AG04449 (cell line): ENCODE data around the gene PRODH2.

ENCODE experiments used
- CTCF ChIA-PET: fragments of 350-600 bp; formaldehyde crosslinking; extraction: SDS; loops from one replicate; lab custom pipeline; 2021; ENCODE audit warnings: antibody characterized with exemption; lab: Yijun Ruan, JAX
- POLR2A ChIA-PET: fragments of 400-600, 350-600 bp; formaldehyde crosslinking; extraction: SDS; loops from one replicate; lab custom pipeline; 2020; ENCODE audit warnings: antibody characterized with exemption, inconsistent platforms; lab: Yijun Ruan, JAX
- DNase-seq: peaks from one replicate; pipeline ENCODE4 v3.0.0-alpha.2; 2010; ENCODE audit warnings: low read depth, low spot score
- H3K4me3 ChIP-seq: 2 replicates; pipeline ENCODE4 v1.5.1; 2011; ENCODE audit warnings: low read depth, mild to moderate bottlenecking, control low read depth, low read length
- CTCF ChIP-seq: IDR thresholded peaks from one replicate; pipeline ENCODE4 v1.5.1; 2011; ENCODE audit warnings: mild to moderate bottlenecking, moderate library complexity, low read length, control low read depth, inconsistent platforms; ENCODE audit not compliant: insufficient read depth; ENCODE audit errors: missing control alignments

PRODH2 gene

DNA sequence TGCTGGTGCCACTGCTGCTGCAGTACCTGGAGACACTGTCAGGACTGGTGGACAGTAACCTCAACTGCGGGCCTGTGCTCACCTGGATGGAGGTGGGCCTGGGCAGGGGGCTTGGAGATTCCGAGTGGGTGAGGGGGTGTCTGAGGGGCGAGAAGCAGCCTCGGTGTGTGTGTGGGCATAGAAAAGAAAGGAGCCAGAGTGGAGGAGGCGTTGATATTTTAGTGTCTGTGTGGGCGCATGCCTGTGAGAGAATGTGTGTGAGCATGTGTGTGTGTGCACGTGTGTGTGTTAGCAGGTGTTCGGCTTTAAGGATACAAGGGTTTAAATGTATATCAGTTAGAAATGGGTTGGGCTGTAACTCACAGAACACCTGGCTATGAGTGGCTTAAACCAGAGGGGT is 33.6 kb downstream of the PRODH2 start:
- no peak for TF ChIP-seq CTCF
- no peak overlapping the region for H3K4me3 ChIP-seq
- ChIA-PET CTCF (no interaction called here), POLR2A (interaction anchor here (0.7 to 1.1 kb wide), 2 partner anchors 18 to 77 kb away, joined by 3 to 4 read pairs; no protein-coding TSS in a partner anchor)
- DNase-seq = no peak

DNA sequence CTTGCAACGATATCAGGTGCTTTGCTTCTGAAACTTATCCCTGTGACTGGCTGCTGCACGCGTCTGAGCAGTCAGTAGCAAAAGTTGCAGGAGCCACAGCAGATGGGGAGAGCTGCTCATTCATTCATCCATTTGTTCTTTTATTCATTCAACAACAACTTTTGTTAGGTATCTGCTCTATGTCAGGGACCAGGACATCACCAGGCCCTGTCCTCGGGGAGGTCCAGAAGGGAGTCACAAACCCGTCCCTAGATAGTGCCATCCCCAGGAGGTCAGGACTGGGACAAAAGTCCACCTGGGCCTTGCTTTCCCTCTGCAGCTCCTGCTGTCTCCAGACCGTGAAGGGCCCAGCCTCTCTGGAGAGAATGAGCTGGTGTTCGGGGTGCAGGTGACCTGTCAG is 34.7 kb downstream of the PRODH2 start:
- CTCF ChIA-PET = no interaction called here
- POLR2A ChIA-PET = no interaction called here
- no peak overlapping the region for H3K4me3 ChIP-seq
- no peak for DNase-seq
- TF ChIP-seq CTCF = no peak

DNA sequence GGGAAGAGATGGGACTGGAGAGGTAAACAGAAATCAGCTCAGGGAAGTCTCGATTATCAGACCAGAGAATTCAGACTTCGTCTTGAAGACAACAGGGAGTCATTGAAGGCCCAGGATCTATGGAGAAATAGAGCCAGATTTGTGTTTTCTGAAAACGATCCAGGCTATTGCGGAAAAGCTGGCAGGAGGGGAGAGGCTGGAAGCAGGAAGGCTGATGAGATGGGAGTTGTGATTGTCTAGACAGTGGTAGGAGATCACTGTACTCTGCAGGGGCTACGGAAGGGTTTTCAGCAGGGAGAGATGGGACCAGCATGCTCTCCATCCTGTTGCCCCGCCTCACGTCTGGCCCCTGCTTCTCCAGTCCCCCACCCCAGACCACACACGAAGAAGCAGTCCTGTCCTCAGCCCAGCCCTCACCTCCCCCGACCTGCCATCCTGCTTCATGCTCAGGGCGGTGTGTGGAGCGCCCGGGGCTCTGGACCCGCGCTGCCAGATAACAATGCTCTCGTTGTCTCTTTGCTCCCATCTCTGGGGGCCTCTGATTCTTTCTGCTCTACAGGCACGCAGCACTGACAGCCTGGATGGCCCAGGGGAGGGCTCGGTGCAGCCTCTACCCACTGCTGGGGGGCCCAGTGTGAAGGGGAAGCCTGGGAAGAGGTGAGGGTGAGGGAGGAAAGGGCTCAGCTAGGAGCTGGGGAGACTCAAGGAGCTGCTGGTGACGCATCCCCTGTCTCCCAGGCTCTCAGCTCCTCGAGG is 35.4 kb downstream of the PRODH2 start:
- H3K4me3 ChIP-seq = no peak overlapping the region; the same call in 1 of the 2 replicates
- DNase-seq = no peak
- ChIA-PET POLR2A (no interaction called here), CTCF (interaction anchor here (1.1 to 1.5 kb wide), 2 partner anchors 13 to 83 kb away, joined by 3 read pairs; no protein-coding TSS in a partner anchor)
- TF ChIP-seq CTCF = no peak

- ChIA-PET POLR2A (no interaction called here), CTCF (interaction anchor here (1.1 to 1.5 kb wide), 2 partner anchors 14 to 82 kb away, joined by 3 read pairs; no protein-coding TSS in a partner anchor)
- no peak for TF ChIP-seq CTCF
- H3K4me3 ChIP-seq = peak overlapping the region; percentile 76
- DNase-seq = no peak
Measured at GRCh38 chr19:35776102-35776788, 36.4 kb downstream of the PRODH2 start.

DNA sequence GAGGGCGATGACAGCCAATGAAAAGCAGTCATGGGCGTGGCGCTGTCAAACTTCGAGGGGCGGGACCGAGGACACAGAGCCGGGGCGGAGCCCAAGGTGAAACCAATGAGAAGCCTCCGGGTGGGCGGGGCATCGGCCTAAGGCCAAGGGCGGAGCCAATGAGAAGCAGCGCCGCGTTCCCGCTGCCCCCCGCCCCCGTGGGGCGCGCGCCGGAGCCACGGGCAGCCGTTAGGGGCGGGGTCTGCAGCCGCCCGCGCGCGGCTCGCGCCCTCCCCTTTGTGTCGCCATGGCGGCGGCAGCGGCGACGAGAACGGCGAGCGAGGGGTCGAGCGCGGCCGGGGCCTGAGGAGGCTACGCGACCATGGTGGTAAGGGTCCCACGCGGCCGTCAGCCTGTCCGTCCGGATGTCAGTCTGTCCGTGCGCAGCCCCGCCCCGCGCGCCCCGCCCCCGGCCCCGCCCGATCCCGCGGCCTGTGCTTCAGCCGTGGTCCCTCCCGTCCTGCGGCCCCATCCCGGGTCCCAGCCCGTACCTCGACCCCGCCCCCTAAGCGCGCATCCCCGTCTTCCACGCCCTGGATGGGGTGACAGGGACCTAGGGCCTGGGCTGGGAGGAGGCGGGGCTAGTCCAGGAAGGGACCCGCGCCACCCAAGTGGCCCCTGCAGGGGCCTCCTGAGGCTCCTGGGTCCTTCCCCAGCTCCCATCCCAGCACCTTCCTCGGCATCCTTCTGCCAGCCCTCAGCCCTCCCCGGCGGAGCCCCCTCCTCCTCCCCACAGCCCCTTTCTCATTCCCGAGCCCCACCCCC is 37.1 kb downstream of the PRODH2 start, which contains the start of gene ARHGAP33:
ARHGAP33 (plus strand) TSS at position 267 of the 804 bp plus-strand sequence; CDS start at position 362, 95 bp downstream.
- ChIA-PET CTCF (interaction anchor here (1.5 kb wide), 1 partner anchor 15 kb away, joined by 3 read pairs; no protein-coding TSS in a partner anchor), POLR2A (no interaction called here)
- DNase-seq = peak; percentile 47
- TF ChIP-seq CTCF = no peak
- H3K4me3 ChIP-seq = peak within 1 kb of the TSS; percentile 76
